ENCODE results near the gene MEIS2.

- TF ChIP-seq EZH2 (IDR thresholded peaks at IDR 0.05; ENCODE audit: insufficient read depth, low read length), result no peak
- TF ChIP-seq, protein P1, sequence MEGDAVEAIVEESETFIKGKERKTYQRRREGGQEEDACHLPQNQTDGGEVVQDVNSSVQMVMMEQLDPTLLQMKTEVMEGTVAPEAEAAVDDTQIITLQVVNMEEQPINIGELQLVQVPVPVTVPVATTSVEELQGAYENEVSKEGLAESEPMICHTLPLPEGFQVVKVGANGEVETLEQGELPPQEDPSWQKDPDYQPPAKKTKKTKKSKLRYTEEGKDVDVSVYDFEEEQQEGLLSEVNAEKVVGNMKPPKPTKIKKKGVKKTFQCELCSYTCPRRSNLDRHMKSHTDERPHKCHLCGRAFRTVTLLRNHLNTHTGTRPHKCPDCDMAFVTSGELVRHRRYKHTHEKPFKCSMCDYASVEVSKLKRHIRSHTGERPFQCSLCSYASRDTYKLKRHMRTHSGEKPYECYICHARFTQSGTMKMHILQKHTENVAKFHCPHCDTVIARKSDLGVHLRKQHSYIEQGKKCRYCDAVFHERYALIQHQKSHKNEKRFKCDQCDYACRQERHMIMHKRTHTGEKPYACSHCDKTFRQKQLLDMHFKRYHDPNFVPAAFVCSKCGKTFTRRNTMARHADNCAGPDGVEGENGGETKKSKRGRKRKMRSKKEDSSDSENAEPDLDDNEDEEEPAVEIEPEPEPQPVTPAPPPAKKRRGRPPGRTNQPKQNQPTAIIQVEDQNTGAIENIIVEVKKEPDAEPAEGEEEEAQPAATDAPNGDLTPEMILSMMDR (IDR thresholded peaks at IDR 0.05; ENCODE audit: insufficient read depth, low read depth, low read length), result no peak
Measured at GRCh38 chr15:37103475-37104423, 3.4 kb upstream of the MEIS2 start.

Data from astrocyte (in vitro differentiated cells and primary cell).